ENCODE measurements around the gene EPB41L1.

The EPB41L1 gene

DNA sequence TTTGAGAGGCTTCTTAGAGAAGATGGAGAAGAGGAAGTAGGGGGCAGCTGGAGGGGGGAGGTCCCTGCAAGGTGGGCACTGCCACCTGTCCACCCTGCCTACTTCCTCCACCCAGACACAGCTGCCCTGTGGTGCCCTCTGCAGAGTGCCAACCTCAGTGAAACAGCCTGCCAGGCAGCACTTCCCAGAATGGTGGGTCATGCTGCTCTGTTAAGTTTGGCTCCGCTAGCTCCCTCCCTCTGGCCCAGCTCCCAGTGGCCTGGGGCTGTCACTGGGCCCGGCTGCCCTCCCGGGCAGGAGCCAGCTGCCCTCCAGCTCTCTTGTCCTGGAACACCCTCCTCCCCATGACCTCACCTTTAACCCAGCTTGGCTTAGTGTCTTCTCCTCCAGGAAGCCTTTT is 5.1 kb upstream of the EPB41L1 start (continued):
- TF ChIP-seq, protein P1, sequence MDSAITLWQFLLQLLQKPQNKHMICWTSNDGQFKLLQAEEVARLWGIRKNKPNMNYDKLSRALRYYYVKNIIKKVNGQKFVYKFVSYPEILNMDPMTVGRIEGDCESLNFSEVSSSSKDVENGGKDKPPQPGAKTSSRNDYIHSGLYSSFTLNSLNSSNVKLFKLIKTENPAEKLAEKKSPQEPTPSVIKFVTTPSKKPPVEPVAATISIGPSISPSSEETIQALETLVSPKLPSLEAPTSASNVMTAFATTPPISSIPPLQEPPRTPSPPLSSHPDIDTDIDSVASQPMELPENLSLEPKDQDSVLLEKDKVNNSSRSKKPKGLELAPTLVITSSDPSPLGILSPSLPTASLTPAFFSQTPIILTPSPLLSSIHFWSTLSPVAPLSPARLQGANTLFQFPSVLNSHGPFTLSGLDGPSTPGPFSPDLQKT (IDR thresholded peaks at IDR 0.05; ENCODE audit: borderline replicate concordance, low read depth, low read length), result no peak
- no peak for TF ChIP-seq ZNF184 (tag by site-specific recombination; IDR thresholded peaks at IDR 0.05)
- TF ChIP-seq, protein P2, sequence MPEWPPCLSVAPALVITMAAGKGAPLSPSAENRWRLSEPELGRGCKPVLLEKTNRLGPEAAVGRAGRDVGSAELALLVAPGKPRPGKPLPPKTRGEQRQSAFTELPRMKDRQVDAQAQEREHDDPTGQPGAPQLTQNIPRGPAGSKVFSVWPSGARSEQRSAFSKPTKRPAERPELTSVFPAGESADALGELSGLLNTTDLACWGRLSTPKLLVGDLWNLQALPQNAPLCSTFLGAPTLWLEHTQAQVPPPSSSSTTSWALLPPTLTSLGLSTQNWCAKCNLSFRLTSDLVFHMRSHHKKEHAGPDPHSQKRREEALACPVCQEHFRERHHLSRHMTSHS (tag by site-specific recombination; IDR thresholded peaks at IDR 0.05), result no peak
- TF ChIP-seq, protein P3, sequence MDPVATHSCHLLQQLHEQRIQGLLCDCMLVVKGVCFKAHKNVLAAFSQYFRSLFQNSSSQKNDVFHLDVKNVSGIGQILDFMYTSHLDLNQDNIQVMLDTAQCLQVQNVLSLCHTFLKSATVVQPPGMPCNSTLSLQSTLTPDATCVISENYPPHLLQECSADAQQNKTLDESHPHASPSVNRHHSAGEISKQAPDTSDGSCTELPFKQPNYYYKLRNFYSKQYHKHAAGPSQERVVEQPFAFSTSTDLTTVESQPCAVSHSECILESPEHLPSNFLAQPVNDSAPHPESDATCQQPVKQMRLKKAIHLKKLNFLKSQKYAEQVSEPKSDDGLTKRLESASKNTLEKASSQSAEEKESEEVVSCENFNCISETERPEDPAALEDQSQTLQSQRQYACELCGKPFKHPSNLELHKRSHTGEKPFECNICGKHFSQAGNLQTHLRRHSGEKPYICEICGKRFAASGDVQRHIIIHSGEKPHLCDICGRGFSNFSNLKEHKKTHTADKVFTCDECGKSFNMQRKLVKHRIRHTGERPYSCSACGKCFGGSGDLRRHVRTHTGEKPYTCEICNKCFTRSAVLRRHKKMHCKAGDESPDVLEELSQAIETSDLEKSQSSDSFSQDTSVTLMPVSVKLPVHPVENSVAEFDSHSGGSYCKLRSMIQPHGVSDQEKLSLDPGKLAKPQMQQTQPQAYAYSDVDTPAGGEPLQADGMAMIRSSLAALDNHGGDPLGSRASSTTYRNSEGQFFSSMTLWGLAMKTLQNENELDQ (tag by site-specific recombination; IDR thresholded peaks at IDR 0.05; ENCODE audit: low read depth), result no peak

DNA sequence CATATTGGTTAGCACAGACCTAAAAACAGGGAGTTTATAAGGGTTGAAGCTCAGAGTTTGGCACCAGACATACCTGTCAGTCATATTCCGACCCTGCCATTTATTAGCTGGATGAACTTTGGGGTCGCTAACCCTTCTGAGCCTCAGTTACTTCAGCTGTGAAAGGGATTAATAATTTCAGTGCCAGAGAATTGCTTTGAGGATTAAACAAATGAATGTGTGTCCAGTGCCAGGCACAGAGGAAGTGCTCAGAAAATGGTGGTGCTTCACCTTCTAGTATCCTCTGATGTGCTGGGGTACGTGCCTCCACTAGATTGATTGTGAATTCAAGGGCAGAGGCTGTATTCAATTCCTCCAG is 4.1 kb upstream of the EPB41L1 start:
- Histone ChIP-seq H3K36me3 (ENCODE audit: control insufficient read depth in 2 of 2, insufficient read depth in 1 of 2, low read length in 2 of 2) (no peaks in the 10 kb centered on the region), H3K27ac (ENCODE audit: extremely low read depth, low read depth, low read length) (no peak overlapping the region), H3K9me3 (ENCODE audit: control insufficient read depth, insufficient read depth, low read depth, low read length) (no peaks in the 10 kb centered on the region), H3K4me3 (ENCODE audit: low read depth, low read length) (no peak overlapping the region), H3K4me1 (ENCODE audit: control insufficient read depth, insufficient read depth, low read length) (peaks cover 8% of the 10 kb centered on the region)
- POLR2A ChIA-PET, result no interaction called here
- CTCF ChIA-PET, result interaction anchor here (0.7 to 2.0 kb wide), 5 partner anchors 12 to 289 kb away, joined by 3 to 12 read pairs (median 4); no protein-coding TSS in a partner anchor
- TF ChIP-seq ZNF677 (tag by site-specific recombination; IDR thresholded peaks at IDR 0.05), result no peak
- no peak for TF ChIP-seq ZNF2 (tag by site-specific recombination; IDR thresholded peaks at IDR 0.05)
- TF ChIP-seq, protein P4, sequence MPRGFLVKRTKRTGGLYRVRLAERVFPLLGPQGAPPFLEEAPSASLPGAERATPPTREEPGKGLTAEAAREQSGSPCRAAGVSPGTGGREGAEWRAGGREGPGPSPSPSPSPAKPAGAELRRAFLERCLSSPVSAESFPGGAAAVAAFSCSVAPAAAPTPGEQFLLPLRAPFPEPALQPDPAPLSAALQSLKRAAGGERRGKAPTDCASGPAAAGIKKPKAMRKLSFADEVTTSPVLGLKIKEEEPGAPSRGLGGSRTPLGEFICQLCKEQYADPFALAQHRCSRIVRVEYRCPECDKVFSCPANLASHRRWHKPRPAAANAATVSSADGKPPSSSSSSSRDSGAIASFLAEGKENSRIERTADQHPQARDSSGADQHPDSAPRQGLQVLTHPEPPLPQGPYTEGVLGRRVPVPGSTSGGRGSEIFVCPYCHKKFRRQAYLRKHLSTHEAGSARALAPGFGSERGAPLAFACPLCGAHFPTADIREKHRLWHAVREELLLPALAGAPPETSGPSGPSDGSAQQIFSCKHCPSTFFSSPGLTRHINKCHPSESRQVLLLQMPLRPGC (tag by site-specific recombination; IDR thresholded peaks at IDR 0.05), result no peak
- TF ChIP-seq, protein P5, sequence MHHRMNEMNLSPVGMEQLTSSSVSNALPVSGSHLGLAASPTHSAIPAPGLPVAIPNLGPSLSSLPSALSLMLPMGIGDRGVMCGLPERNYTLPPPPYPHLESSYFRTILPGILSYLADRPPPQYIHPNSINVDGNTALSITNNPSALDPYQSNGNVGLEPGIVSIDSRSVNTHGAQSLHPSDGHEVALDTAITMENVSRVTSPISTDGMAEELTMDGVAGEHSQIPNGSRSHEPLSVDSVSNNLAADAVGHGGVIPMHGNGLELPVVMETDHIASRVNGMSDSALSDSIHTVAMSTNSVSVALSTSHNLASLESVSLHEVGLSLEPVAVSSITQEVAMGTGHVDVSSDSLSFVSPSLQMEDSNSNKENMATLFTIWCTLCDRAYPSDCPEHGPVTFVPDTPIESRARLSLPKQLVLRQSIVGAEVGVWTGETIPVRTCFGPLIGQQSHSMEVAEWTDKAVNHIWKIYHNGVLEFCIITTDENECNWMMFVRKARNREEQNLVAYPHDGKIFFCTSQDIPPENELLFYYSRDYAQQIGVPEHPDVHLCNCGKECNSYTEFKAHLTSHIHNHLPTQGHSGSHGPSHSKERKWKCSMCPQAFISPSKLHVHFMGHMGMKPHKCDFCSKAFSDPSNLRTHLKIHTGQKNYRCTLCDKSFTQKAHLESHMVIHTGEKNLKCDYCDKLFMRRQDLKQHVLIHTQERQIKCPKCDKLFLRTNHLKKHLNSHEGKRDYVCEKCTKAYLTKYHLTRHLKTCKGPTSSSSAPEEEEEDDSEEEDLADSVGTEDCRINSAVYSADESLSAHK (tag by site-specific recombination; IDR thresholded peaks at IDR 0.05), result no peak
- TF ChIP-seq, protein P6, sequence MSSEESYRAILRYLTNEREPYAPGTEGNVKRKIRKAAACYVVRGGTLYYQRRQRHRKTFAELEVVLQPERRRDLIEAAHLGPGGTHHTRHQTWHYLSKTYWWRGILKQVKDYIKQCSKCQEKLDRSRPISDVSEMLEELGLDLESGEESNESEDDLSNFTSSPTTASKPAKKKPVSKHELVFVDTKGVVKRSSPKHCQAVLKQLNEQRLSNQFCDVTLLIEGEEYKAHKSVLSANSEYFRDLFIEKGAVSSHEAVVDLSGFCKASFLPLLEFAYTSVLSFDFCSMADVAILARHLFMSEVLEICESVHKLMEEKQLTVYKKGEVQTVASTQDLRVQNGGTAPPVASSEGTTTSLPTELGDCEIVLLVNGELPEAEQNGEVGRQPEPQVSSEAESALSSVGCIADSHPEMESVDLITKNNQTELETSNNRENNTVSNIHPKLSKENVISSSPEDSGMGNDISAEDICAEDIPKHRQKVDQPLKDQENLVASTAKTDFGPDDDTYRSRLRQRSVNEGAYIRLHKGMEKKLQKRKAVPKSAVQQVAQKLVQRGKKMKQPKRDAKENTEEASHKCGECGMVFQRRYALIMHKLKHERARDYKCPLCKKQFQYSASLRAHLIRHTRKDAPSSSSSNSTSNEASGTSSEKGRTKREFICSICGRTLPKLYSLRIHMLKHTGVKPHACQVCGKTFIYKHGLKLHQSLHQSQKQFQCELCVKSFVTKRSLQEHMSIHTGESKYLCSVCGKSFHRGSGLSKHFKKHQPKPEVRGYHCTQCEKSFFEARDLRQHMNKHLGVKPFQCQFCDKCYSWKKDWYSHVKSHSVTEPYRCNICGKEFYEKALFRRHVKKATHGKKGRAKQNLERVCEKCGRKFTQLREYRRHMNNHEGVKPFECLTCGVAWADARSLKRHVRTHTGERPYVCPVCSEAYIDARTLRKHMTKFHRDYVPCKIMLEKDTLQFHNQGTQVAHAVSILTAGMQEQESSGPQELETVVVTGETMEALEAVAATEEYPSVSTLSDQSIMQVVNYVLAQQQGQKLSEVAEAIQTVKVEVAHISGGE (tag by site-specific recombination; conservative IDR thresholded peaks at IDR 0.05; ENCODE audit: low read depth), result no peak
- TF ChIP-seq ZNF174 (tag by site-specific recombination; IDR thresholded peaks at IDR 0.05), result no peak
- no peak for TF ChIP-seq ZFP69B (tag by site-specific recombination; IDR thresholded peaks at IDR 0.05)
- TF ChIP-seq, protein P7, sequence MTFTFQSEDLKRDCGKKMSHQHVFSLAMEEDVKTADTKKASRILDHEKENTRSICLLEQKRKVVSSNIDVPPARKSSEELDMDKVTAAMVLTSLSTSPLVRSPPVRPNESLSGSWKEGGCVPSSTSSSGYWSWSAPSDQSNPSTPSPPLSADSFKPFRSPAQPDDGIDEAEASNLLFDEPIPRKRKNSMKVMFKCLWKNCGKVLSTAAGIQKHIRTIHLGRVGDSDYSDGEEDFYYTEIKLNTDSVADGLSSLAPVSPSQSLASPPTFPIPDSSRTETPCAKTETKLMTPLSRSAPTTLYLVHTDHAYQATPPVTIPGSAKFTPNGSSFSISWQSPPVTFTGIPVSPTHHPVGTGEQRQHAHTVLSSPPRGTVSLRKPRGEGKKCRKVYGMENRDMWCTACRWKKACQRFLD (tag by site-specific recombination; IDR thresholded peaks at IDR 0.05), result no peak
- no peak for TF ChIP-seq YY2 (tag by site-specific recombination; IDR thresholded peaks at IDR 0.05)
- no peak for TF ChIP-seq GLIS2 (tag by site-specific recombination; IDR thresholded peaks at IDR 0.05)
- TF ChIP-seq, protein P8, sequence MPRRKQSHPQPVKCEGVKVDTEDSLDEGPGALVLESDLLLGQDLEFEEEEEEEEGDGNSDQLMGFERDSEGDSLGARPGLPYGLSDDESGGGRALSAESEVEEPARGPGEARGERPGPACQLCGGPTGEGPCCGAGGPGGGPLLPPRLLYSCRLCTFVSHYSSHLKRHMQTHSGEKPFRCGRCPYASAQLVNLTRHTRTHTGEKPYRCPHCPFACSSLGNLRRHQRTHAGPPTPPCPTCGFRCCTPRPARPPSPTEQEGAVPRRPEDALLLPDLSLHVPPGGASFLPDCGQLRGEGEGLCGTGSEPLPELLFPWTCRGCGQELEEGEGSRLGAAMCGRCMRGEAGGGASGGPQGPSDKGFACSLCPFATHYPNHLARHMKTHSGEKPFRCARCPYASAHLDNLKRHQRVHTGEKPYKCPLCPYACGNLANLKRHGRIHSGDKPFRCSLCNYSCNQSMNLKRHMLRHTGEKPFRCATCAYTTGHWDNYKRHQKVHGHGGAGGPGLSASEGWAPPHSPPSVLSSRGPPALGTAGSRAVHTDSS (tag by site-specific recombination; IDR thresholded peaks at IDR 0.05), result no peak
- TF ChIP-seq, protein P9, sequence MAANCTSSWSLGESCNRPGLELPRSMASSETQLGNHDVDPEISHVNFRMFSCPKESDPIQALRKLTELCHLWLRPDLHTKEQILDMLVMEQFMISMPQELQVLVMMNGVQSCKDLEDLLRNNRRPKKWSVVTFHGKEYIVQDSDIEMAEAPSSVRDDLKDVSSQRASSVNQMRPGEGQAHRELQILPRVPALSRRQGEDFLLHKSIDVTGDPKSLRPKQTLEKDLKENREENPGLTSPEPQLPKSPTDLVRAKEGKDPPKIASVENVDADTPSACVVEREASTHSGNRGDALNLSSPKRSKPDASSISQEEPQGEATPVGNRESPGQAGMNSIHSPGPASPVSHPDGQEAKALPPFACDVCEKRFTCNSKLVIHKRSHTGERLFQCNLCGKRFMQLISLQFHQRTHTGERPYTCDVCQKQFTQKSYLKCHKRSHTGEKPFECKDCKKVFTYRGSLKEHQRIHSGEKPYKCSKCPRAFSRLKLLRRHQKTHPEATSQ (tag by site-specific recombination; IDR thresholded peaks at IDR 0.05), result no peak
- TF ChIP-seq ZBTB1 (tag by site-specific recombination; IDR thresholded peaks at IDR 0.05), result no peak
- TF ChIP-seq, protein P10, sequence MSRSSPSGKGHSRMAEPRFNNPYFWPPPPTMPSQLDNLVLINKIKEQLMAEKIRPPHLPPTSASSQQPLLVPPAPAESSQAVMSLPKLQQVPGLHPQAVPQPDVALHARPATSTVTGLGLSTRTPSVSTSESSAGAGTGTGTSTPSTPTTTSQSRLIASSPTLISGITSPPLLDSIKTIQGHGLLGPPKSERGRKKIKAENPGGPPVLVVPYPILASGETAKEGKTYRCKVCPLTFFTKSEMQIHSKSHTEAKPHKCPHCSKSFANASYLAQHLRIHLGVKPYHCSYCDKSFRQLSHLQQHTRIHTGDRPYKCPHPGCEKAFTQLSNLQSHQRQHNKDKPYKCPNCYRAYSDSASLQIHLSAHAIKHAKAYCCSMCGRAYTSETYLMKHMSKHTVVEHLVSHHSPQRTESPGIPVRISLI (tag by site-specific recombination; IDR thresholded peaks at IDR 0.05), result no peak
